Ishikawa (cell line): ENCODE results near the gene CAMK2D.

ENCODE experiments used
- CEBPB ChIP-seq: IDR thresholded peaks from 2 replicates; pipeline ENCODE4 v1.6.1; 2012
- CREB1 ChIP-seq: IDR thresholded peaks from 2 replicates; pipeline ENCODE4 v1.6.1; 2012; ENCODE audit warnings: low read depth
- EGR1 ChIP-seq: IDR thresholded peaks from 2 replicates; pipeline ENCODE4 v1.6.1; 2012
- EP300 ChIP-seq: IDR thresholded peaks from 2 replicates; pipeline ENCODE4 v1.6.1; 2012; ENCODE audit warnings: borderline replicate concordance
- FOXM1 ChIP-seq: IDR thresholded peaks from 2 replicates; pipeline ENCODE4 v1.6.1; 2012; ENCODE audit warnings: low read depth, borderline replicate concordance
- NFIC ChIP-seq: IDR thresholded peaks from 2 replicates; pipeline ENCODE4 v1.6.1; 2012
- RAD21 ChIP-seq: IDR thresholded peaks from 2 replicates; pipeline ENCODE4 v1.6.1; 2012; ENCODE audit warnings: low read depth
- TAF1 ChIP-seq: IDR thresholded peaks from 2 replicates; pipeline ENCODE4 v1.6.1; 2012; ENCODE audit warnings: low read depth, mild to moderate bottlenecking
- TCF12 ChIP-seq: IDR thresholded peaks from 2 replicates; pipeline ENCODE4 v1.6.1; 2012; ENCODE audit warnings: low read depth
- TEAD4 ChIP-seq: IDR thresholded peaks from 2 replicates; pipeline ENCODE4 v1.6.1; 2012
- YY1 ChIP-seq: IDR thresholded peaks from 2 replicates; pipeline ENCODE4 v1.6.1; 2012; ENCODE audit warnings: low read depth
- ZBTB7A ChIP-seq: IDR thresholded peaks from 2 replicates; pipeline ENCODE4 v1.6.1; 2012; ENCODE audit warnings: low read depth
- TF ChIP-seq, protein P1 (sequence below): IDR thresholded peaks from 2 replicates; pipeline ENCODE4 v1.6.1; 2012
- TF ChIP-seq, protein P2 (sequence below): IDR thresholded peaks from 2 replicates; pipeline ENCODE4 v1.6.1; 2012; ENCODE audit warnings: low read depth, mild to moderate bottlenecking
- TF ChIP-seq, protein P3 (sequence below): IDR thresholded peaks from 2 replicates; pipeline ENCODE4 v1.6.1; 2012

Gene CAMK2D

DNA sequence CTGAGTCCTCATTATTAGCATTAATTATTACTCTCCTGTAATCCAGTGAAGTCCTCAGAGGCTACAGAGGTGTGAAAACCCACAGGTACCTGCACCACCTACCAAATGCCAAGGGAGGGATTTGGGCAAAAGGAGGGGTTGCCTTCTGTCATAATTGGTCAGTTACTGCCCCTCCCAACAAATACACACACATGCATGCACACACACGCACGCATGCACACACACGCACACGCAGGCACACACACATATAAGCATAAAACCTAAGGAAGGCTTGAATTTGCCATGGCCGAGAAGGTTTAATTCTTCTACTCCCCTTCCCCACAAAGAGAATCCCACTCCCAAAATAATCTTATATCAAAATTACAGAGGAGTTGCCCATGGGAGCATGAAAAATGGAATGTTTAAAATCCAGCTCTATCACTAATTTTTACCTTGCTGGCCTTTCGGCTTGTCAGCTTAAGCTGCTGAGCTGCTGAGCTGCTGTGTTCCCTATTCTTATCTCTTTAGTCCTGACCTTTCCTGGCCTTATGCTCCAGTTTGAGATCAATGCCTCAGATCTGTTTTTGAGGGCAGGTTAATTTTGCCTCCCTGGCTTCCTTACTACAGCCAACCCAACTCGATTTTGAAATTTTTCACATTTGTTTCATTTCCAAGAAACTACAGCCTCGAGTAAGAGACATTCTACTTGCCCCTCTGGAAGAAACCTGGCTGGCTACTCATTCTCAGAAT is 95.0 kb downstream of the CAMK2D start:
- TF ChIP-seq YY1: no peak
- TF ChIP-seq, protein P1, sequence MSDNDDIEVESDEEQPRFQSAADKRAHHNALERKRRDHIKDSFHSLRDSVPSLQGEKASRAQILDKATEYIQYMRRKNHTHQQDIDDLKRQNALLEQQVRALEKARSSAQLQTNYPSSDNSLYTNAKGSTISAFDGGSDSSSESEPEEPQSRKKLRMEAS: no peak
- TF ChIP-seq, protein P2, sequence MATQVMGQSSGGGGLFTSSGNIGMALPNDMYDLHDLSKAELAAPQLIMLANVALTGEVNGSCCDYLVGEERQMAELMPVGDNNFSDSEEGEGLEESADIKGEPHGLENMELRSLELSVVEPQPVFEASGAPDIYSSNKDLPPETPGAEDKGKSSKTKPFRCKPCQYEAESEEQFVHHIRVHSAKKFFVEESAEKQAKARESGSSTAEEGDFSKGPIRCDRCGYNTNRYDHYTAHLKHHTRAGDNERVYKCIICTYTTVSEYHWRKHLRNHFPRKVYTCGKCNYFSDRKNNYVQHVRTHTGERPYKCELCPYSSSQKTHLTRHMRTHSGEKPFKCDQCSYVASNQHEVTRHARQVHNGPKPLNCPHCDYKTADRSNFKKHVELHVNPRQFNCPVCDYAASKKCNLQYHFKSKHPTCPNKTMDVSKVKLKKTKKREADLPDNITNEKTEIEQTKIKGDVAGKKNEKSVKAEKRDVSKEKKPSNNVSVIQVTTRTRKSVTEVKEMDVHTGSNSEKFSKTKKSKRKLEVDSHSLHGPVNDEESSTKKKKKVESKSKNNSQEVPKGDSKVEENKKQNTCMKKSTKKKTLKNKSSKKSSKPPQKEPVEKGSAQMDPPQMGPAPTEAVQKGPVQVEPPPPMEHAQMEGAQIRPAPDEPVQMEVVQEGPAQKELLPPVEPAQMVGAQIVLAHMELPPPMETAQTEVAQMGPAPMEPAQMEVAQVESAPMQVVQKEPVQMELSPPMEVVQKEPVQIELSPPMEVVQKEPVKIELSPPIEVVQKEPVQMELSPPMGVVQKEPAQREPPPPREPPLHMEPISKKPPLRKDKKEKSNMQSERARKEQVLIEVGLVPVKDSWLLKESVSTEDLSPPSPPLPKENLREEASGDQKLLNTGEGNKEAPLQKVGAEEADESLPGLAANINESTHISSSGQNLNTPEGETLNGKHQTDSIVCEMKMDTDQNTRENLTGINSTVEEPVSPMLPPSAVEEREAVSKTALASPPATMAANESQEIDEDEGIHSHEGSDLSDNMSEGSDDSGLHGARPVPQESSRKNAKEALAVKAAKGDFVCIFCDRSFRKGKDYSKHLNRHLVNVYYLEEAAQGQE: no peak
- TF ChIP-seq EP300: no peak
- no peak for TF ChIP-seq CREB1
- no peak for TF ChIP-seq TCF12
- TF ChIP-seq EGR1: no peak
- TF ChIP-seq TEAD4: no peak
- TF ChIP-seq ZBTB7A: no peak
- TF ChIP-seq NFIC: no peak
- no peak for TF ChIP-seq RAD21
- TF ChIP-seq, protein P3, sequence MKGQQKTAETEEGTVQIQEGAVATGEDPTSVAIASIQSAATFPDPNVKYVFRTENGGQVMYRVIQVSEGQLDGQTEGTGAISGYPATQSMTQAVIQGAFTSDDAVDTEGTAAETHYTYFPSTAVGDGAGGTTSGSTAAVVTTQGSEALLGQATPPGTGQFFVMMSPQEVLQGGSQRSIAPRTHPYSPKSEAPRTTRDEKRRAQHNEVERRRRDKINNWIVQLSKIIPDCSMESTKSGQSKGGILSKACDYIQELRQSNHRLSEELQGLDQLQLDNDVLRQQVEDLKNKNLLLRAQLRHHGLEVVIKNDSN: no peak
- TF ChIP-seq CEBPB: no peak
- TF ChIP-seq TAF1: no peak
- no peak for TF ChIP-seq FOXM1

DNA sequence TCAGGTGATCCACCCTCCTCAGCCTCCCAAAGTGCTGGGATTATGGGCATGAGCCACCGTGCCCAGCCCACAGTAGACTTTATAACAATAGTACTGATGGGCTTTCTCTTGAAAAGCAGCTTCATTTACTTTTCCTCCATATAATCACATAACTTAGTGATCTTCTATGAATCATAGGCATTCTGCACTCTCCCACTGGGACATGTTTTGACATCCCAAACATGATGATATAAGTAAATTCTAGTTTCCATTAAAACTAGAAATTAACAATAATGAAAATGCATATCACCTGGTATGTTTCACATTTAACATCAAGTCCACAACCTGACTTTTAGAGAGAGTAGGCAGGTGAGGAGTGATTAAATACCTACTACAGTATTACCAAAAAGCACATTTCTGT is 96.5 kb downstream of the CAMK2D start:
- TF ChIP-seq, protein P2: no peak
- no peak for TF ChIP-seq TAF1
- TF ChIP-seq EGR1: no peak
- TF ChIP-seq, protein P3: no peak
- TF ChIP-seq TCF12: no peak
- TF ChIP-seq YY1: no peak
- no peak for TF ChIP-seq FOXM1
- no peak for TF ChIP-seq TEAD4
- no peak for TF ChIP-seq NFIC
- TF ChIP-seq, protein P1: no peak
- no peak for TF ChIP-seq RAD21
- TF ChIP-seq ZBTB7A: no peak
- no peak for TF ChIP-seq CREB1
- TF ChIP-seq EP300: no peak
- TF ChIP-seq CEBPB: no peak

DNA sequence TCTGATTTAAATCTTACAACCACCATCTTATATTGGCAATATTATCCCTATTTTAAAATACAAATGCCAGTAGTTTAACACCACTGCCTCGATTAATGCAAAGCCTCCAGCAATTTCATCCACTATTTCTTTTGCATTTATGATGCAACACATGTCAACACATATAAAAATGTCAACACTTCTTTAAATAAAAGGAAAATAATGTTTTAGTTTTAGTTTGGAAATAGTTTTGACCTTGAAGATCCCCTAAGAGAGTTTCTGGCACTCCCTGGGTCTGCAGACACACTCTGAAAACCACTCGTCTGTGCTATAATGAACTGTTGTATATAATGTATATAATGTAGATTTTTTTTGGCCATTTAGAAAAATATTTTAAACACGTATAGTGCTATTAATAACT is 99.0 kb downstream of the CAMK2D start:
- TF ChIP-seq EP300 (no peak), EGR1 (no peak), RAD21 (no peak), NFIC (no peak), ZBTB7A (no peak), TAF1 (no peak), CREB1 (no peak), YY1 (no peak), TEAD4 (no peak), CEBPB (no peak), FOXM1 (no peak), TCF12 (no peak)
- TF ChIP-seq, protein P1: no peak
- TF ChIP-seq, protein P2: no peak
- TF ChIP-seq, protein P3: no peak
